HG03571 (cell line): ENCODE data around the gene CCZ1.
A peak's percentile ranks its signal among the peaks of the same experiment; 100 is the strongest.
"Not testable (repeated sequence)": the region's sequence is repeated elsewhere in the genome, so short reads cannot be mapped to it uniquely, and the experiment has no call there.

ENCODE experiments used
- ATAC-seq: cut with Tn5 transposase; IDR thresholded peaks from one replicate; pipeline ENCODE4 v1.9.1; 2021; ENCODE audit not compliant: unreplicated experiment

The CCZ1 gene

GRCh38 chr7:5898480-5899224, at the start of gene CCZ1:
CCZ1 (plus strand) TSS chr7:5898733; CDS start chr7:5898800, 67 bp downstream.
- peak; percentile 87 for ATAC-seq

GRCh38 chr7:5850944-5851343, 47.6 kb upstream of the CCZ1 start:
- ATAC-seq, result no peak

- no peak for ATAC-seq
Observed at GRCh38 chr7:5854738-5855137, 43.8 kb upstream of the CCZ1 start.

- ATAC-seq, result not testable (repeated sequence)
Observed at GRCh38 chr7:5857041-5857575, 41.4 kb upstream of the CCZ1 start.

DNA sequence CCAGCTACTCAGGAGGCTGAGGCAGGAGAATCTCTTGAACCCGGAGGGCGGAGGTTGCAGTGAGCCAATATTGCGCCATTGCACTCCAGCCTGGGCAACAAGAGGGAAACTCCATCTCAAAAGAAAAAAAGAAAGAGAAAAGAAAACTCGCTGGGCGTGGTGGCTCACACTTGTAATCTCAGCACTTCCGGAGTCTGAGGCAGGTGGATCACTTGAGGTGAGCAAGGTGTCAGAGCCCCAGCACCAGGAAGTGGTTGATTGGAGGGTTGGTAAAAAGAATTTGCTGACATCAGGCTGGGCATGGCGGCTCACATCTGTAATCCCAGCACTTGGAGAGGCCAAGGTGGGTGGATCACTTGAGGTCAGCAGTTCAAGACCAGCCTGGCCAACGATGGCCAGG, 40.0 kb upstream of the CCZ1 start:
- ATAC-seq, result not testable (repeated sequence)

GRCh38 chr7:5861281-5861680, 37.3 kb upstream of the CCZ1 start:
- not testable (repeated sequence) for ATAC-seq

DNA sequence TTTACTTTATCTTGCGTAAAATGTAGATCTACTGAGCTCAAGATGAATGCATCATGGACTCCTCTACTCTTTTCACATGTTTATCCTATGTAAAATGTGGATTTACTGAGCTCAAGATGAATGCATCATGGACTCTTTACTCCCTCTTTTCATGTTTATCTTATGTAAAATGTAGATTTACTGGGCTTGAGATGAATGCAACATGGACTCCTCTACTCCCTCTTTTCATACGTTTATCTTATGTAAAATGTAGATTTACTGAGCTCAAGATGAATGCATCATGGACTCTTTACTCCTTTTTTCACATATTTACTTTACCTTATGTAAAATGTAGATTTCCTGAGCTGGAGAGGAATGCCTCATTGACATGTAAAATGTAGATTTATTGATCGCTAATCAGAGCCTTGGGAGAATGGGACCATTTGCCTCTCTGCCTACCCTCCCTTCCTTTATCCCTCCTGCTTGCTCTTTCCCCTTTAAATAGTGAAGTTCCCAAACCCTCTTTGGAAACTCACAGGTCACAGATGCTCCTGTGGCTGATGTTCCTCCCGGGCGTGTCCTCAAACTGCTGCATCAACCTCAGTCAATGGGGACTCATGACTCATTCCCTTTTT, 35.7 kb upstream of the CCZ1 start:
- ATAC-seq, result not testable (repeated sequence)

DNA sequence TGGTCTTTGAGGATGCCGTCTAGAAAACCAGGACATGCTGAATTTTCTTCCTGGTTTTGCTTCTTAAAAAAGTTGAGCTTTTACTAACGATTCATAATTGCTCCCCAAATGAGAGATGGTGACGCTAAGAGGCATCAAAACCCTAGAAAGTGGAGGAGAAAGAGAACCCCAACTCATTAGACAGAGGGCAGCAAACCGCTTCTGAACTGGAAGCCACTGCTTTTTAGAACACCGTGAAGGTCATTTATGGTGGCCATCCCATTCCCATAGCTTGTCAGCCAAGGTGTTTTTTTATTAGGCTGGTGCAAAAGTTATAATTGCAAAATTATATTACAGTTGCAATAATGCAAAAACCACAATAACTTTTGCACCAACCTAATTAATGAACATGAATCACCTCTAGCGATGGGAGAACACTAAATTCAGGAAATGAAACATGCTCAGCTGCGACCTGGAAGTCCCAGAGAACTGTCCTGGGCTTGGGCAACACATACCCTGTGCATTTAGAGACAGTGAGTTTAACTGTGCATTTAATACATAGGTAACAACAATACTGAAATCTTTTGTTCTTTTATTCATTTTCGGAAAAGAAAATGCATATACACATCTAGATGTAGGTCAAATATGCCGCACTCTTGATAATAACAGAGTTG, 33.1 kb upstream of the CCZ1 start:
- ATAC-seq, result not testable (repeated sequence)

DNA sequence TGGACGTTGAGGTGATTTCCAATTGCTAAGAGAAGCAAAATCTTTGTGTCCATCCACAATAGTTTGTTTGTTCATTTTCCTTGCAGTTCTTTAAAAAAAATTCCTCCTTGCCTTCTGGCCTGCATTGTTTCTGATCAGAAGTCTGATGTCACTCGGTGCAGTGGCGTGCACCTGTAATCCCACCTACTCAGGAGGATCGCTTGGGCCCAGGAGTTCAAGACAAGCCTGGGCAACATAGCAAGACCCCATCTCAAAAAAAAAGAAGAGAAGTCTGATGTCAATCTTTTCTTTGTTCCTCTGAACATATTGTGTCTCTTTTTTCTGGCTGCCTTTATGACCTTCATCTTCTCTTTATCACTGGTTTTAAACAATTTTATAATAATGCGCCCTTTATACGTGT, 31.5 kb upstream of the CCZ1 start:
- no peak for ATAC-seq

DNA sequence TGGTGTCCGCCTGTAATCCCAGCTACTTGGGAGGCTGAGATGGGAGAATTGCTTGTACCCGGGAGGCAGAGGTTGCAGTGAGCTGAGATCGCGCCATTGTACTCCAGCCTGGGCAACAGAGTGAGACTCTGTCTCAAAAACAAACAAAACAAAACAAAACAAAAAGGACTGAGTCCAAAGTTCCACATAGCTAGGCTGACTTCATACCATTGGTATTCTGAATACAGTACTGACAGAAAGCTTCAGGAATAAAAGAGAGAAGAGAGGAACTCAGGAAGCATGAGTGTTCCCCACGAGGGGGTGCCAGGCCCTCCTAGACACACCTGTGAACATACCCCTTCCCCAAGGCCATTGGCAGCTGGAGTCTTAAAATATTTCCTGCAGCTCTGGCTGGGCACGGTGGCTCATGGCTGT, 29.6 kb upstream of the CCZ1 start:
- ATAC-seq, result not testable (repeated sequence)

- no peak for ATAC-seq
Observed at GRCh38 chr7:5869691-5870090, 28.8 kb upstream of the CCZ1 start.

GRCh38 chr7:5870311-5870710, 28.2 kb upstream of the CCZ1 start:
- ATAC-seq, result no peak

GRCh38 chr7:5872326-5872725, 26.2 kb upstream of the CCZ1 start:
- no peak for ATAC-seq

DNA sequence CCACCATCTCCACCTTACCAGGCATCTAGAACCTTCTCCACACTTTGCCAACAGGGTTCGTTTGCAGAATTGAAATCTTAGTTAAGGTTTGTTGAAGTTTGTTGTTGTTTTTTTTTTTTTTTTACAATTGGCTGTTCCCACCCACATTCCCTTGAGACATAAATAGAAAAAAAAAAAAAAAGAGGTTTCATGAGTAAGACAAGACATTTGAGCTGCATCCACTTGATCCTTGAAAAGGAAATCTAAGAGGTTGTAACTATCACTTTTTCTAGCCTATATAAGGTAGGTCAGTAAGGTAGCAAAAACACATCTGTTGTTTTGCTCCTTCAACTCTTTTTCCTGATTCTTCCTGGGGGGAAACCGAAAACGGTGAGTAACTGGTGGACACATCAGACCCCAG, 18.9 kb upstream of the CCZ1 start:
- ATAC-seq, result not testable (repeated sequence)

GRCh38 chr7:5880106-5880505, 18.4 kb upstream of the CCZ1 start:
- not testable (repeated sequence) for ATAC-seq

DNA sequence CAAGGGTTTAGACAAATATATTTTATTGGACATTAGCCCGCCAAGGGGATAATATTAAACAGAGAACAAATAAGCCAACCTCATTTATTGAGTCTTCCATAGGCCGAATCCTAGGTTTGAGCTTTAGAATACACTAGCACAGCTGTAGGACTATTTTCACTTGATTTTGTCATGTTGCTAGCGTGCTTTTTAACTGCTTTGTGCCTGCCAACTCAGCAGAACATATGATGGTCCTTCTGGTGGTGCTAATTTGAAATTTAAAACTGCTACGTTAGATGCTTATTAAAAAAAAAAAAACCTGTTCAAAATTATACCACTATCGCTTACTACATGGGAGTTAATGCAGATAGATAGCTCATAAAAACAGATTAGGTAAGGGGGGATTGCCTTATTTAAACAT, 14.1 kb upstream of the CCZ1 start:
- not testable (repeated sequence) for ATAC-seq

GRCh38 chr7:5888021-5888420, 10.5 kb upstream of the CCZ1 start:
- ATAC-seq, result not testable (repeated sequence)

- not testable (repeated sequence) for ATAC-seq
Observed at GRCh38 chr7:5890244-5890643, 8.3 kb upstream of the CCZ1 start.

- no peak for ATAC-seq
Observed at GRCh38 chr7:5892498-5892897, 6.0 kb upstream of the CCZ1 start.

- not testable (repeated sequence) for ATAC-seq
Observed at GRCh38 chr7:5897369-5897919, 1.1 kb upstream of the CCZ1 start.

DNA sequence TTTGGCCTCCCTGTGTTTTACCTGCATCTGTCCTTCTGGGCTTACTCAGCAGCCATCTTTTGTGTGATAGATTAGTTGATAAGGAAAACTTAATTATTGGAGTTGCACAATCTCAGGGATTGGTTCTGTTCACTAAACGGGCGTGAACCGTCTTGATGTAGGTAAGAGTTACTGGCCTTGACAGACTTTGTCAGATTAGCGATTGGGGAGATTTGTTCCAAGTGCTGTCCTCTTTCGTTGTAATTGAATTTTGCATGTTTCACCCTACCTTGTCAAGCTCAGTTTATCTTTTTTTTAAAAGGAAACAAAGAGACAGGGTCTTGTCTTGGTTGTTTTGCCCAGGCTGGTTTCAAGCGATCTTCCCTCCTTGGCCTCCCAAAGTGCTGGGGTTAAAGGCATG, 4.5 kb downstream of the CCZ1 start:
- ATAC-seq, result not testable (repeated sequence)
